ENCODE measurements around the gene WNT7B. TPM values are rescaled to one million over a fixed set of nuclear protein-coding genes. Genes with fewer than 3 reads are reported as not detected.

WNT7B gene
- total RNA-seq (2022; extraction: Qiagen RNA extraction): 52.5 to 78.3 TPM (median 68.5 TPM) in 5 replicates

GRCh38 chr22:45977003-45977411 is at the start of gene WNT7B:
Gene WNT7B (minus strand): TSS chr22:45977162. CDS start chr22:45976754, 408 bp downstream.

Other genes with a start within 250 kb of the WNT7B start
- 0.70 to 2.5 TPM (median 1.8 TPM) in 5 replicates for gene PPARA, start 173.4 kb upstream of the WNT7B start, total RNA-seq (2022; extraction: Qiagen RNA extraction)